H1 (cell line): ENCODE data around the gene ZNF613. TPM values are rescaled to one million over a fixed set of nuclear protein-coding genes. Genes with fewer than 3 reads are reported as not detected.

Experiments
- CTCF ChIA-PET: fragments of 300-600 bp; sonication (Branson Sonifier 250); formaldehyde crosslinking; loops from one replicate; lab custom pipeline; 2021; ENCODE audit not compliant: partially characterized antibody; lab: Charles Lee
- POLR2A ChIA-PET: fragments of 300-600 bp; sonication (Branson Sonifier 250); formaldehyde crosslinking; loops from one replicate; lab custom pipeline; 2021; ENCODE audit warnings: inconsistent platforms; ENCODE audit not compliant: partially characterized antibody; lab: Charles Lee
- DNase-seq, 2 experiments: peaks; one replicate each; pipeline versions ENCODE4 v3.0.0 to v3.0.0-alpha.2; 2010 to 2022; ENCODE audit warnings: low spot score in 2 of 2, low read depth in 1 of 2, mixed read lengths in 1 of 2
- FAIRE-seq: peaks from 2 replicates; lab custom pipeline; 2011; peaks lifted over from hg19 to GRCh38; lab: Jason Lieb, UNC
- H2AFZ ChIP-seq: 2 replicates; pipeline ENCODE4 v1.8.1; 2012; ENCODE audit warnings: low read length, inconsistent platforms
- H2AK5ac ChIP-seq: 2 replicates; pipeline ENCODE4 v1.6.1; 2013; ENCODE audit warnings: low read depth, low read length
- H2BK120ac ChIP-seq: replicated peaks from 2 replicates; pipeline ENCODE3; 2013; ENCODE audit warnings: low read depth, low read length, inconsistent platforms
- H2BK12ac ChIP-seq: 2 replicates; pipeline ENCODE4 v1.6.1; 2013; ENCODE audit warnings: low read depth, low read length
- H2BK15ac ChIP-seq: 2 replicates; pipeline ENCODE4 v1.6.1; 2013; ENCODE audit warnings: low read length
- H2BK20ac ChIP-seq: 2 replicates; pipeline ENCODE4 v1.6.1; 2013; ENCODE audit warnings: low read length
- H2BK5ac ChIP-seq: 2 replicates; pipeline ENCODE4 v1.6.1; 2013; ENCODE audit warnings: low read depth, low read length
- H3K14ac ChIP-seq: 2 replicates; pipeline ENCODE4 v1.6.1; 2013; ENCODE audit warnings: inconsistent platforms; ENCODE audit not compliant: insufficient read length
- H3K18ac ChIP-seq: 2 replicates; pipeline ENCODE4 v1.6.1; 2013; ENCODE audit warnings: low read length; ENCODE audit errors: extremely low read depth
- H3K23ac ChIP-seq: 2 replicates; pipeline ENCODE4 v1.6.1; 2013; ENCODE audit warnings: inconsistent platforms; ENCODE audit not compliant: insufficient read length
- H3K23me2 ChIP-seq: 2 replicates; pipeline ENCODE4 v1.6.1; 2013; ENCODE audit warnings: low read depth, low read length
- H3K27ac ChIP-seq: 2 replicates; pipeline ENCODE4 v1.6.1; 2011; ENCODE audit warnings: low read depth, low read length, inconsistent platforms
- H3K27me3 ChIP-seq, 4 experiments: replicated peaks in 1 of 4; 1 replicate in 1 of 4; 2 replicates in 3 of 4; pipeline versions ENCODE4 v1.6.1 to v1.8.1; 2011 to 2013; ENCODE audit warnings: low read length in 3 of 4, mild to moderate bottlenecking in 3 of 4, inconsistent platforms in 2 of 4, mixed read lengths in 2 of 4, moderate library complexity in 1 of 4; ENCODE audit not compliant: control insufficient read depth in 3 of 4, insufficient read depth in 3 of 4; ENCODE audit errors: extremely low read depth in 1 of 4
- H3K36me3 ChIP-seq, 4 experiments: 2 replicates each; pipeline versions ENCODE4 v1.6.1 to v1.8.1; 2011 to 2013; ENCODE audit warnings: mild to moderate bottlenecking in 4 of 4, low read length in 3 of 4, moderate library complexity in 2 of 4, control low read depth in 1 of 4, inconsistent platforms in 1 of 4; ENCODE audit not compliant: insufficient read depth in 4 of 4, control insufficient read depth in 2 of 4
- H3K4ac ChIP-seq: replicated peaks from 2 replicates; pipeline ENCODE3; 2013; ENCODE audit warnings: low read length, low read depth, mixed read lengths, inconsistent platforms; ENCODE audit not compliant: insufficient read length
- H3K4me1 ChIP-seq, 4 experiments: replicated peaks in 1 of 4; 1 replicate in 1 of 4; 2 replicates in 3 of 4; pipeline versions ENCODE4 v1.6.1 to v1.8.1; 2011 to 2013; ENCODE audit warnings: low read length in 3 of 4, inconsistent platforms in 2 of 4, mixed read lengths in 1 of 4; ENCODE audit not compliant: insufficient read depth in 4 of 4, control insufficient read depth in 3 of 4
- H3K4me2 ChIP-seq, 2 experiments: 2 replicates each; pipeline versions ENCODE4 v1.6.1 to v1.8.1; 2011 to 2013; ENCODE audit warnings: low read depth in 2 of 2, low read length in 2 of 2, control low read depth in 1 of 2, inconsistent platforms in 1 of 2, mild to moderate bottlenecking in 1 of 2; ENCODE audit not compliant: insufficient read depth in 1 of 2
- H3K4me3 ChIP-seq, 4 experiments: fragments of 200-600, 300-600 bp in 1 of 4; sonication (generic), shearing (Covaris generic), sonication (Bioruptor Twin) in 1 of 4; 2 replicates each; pipeline versions ENCODE4 v1.5.1 to v1.8.1; 2011 to 2016; ENCODE audit warnings: low read length in 4 of 4, low read depth in 3 of 4, control low read depth in 2 of 4, inconsistent platforms in 2 of 4, mild to moderate bottlenecking in 2 of 4, mixed read lengths in 1 of 4, moderate library complexity in 1 of 4; ENCODE audit not compliant: insufficient read depth in 2 of 4; ENCODE audit errors: extremely low read depth in 1 of 4
- H3K56ac ChIP-seq: replicated peaks from 2 replicates; pipeline ENCODE3; 2013; ENCODE audit warnings: low read depth, mild to moderate bottlenecking, mixed read lengths, low read length, inconsistent platforms; ENCODE audit not compliant: insufficient read length
- H3K79me1 ChIP-seq: 2 replicates; pipeline ENCODE4 v1.6.1; 2013; ENCODE audit warnings: low read depth, low read length, control low read depth
- H3K79me2 ChIP-seq, 2 experiments: 2 replicates each; pipeline versions ENCODE4 v1.6.1 to v1.8.1; 2012 to 2013; ENCODE audit warnings: low read length in 2 of 2, mild to moderate bottlenecking in 2 of 2, inconsistent platforms in 1 of 2; ENCODE audit not compliant: insufficient read depth in 2 of 2, control insufficient read depth in 1 of 2
- H3K9ac ChIP-seq, 4 experiments: replicated peaks in 1 of 4; 1 replicate in 1 of 4; 2 replicates in 3 of 4; pipeline versions ENCODE4 v1.6.1 to v1.8.1; 2011 to 2013; ENCODE audit warnings: low read depth in 3 of 4, low read length in 3 of 4, control low read depth in 2 of 4, mild to moderate bottlenecking in 2 of 4, moderate library complexity in 2 of 4, inconsistent platforms in 1 of 4; ENCODE audit errors: extremely low read depth in 1 of 4
- H3K9me3 ChIP-seq, 2 experiments: 2 replicates each; pipeline versions ENCODE4 v1.6.1 to v1.8.1; 2012 to 2013; ENCODE audit warnings: mild to moderate bottlenecking in 2 of 2, moderate library complexity in 2 of 2, control low read depth in 1 of 2, inconsistent platforms in 1 of 2, low read depth in 1 of 2, low read length in 1 of 2, mixed read lengths in 1 of 2; ENCODE audit not compliant: insufficient read depth in 2 of 2
- H4K20me1 ChIP-seq, 2 experiments: replicated peaks in 1 of 2; 2 replicates each; pipeline versions ENCODE3 to v1.8.1; 2011 to 2013; ENCODE audit warnings: inconsistent platforms in 2 of 2, low read length in 2 of 2, mild to moderate bottlenecking in 1 of 2; ENCODE audit not compliant: insufficient read depth in 2 of 2, control insufficient read depth in 1 of 2
- H4K5ac ChIP-seq: 2 replicates; pipeline ENCODE4 v1.6.1; 2013; ENCODE audit warnings: low read length, low read depth, mixed read lengths, inconsistent platforms; ENCODE audit not compliant: insufficient read length
- H4K8ac ChIP-seq: 2 replicates; pipeline ENCODE4 v1.8.0; 2013; ENCODE audit warnings: mild to moderate bottlenecking, moderate library complexity, low read length, inconsistent platforms; ENCODE audit not compliant: insufficient read depth; ENCODE audit errors: extremely low read depth
- H4K91ac ChIP-seq: replicated peaks from 2 replicates; pipeline ENCODE3; 2013; ENCODE audit warnings: low read length, mixed read lengths, inconsistent platforms; ENCODE audit not compliant: insufficient read length
- USF2 ChIP-seq: IDR thresholded peaks from 2 replicates; pipeline ENCODE4 v1.6.1; 2011; ENCODE audit warnings: low read length, improper control_type of control experiment
- WGBS, 2 experiments: shearing (Covaris generic) in 1 of 2; methylation state at CpG; one replicate each; pipeline versions ENCODE4 v1.1.6 to v1.1.7; 2013 to 2015; ENCODE audit warnings: low lambda C conversion rate in 2 of 2, mixed read lengths in 2 of 2, inconsistent platforms in 1 of 2, low coverage in 1 of 2, missing lambda C conversion rate in 1 of 2; ENCODE audit not compliant: insufficient replicate concordance in 2 of 2, insufficient coverage in 1 of 2, insufficient read length in 1 of 2; ENCODE audit errors: extremely low coverage in 1 of 2, missing lambda C conversion rate in 1 of 2; 5-methylcytosine and 5-hydroxymethylcytosine counted together
- polyA plus RNA-seq, 7 experiments: library from polyadenylated mRNA; depleted of rRNA in 3 of 7; stranded (reverse) in 5 of 7; unstranded in 2 of 7; fragments of >200 nt in 5 of 7; fragments of 200-250 nt in 2 of 7; gene quantifications; 1 replicate in 5 of 7; 2 replicates in 1 of 7; 4 replicates in 1 of 7; pipeline versions ENCODE4 v1.2.1 to v1.2.3, GENCODE V29; 2011 to 2013; ENCODE audit warnings: missing spikeins in 2 of 7, mixed read lengths in 2 of 7
- total RNA-seq: library from RNA; stranded (reverse); fragmentation: NEBNext Ultra II Directional; extraction: Animal tissue kit (Norgen Biotek cat#: 25700); gene quantifications from 2 replicates; pipeline ENCODE4 v1.2.1, GENCODE V29; 2021

ZNF613 gene
- total and polyA plus RNA-seq, 2 of the 8 experiments (the other 6 are each of a cell fraction or from before 2014, with no cell fraction given) = 4.7 to 14.2 TPM

- WGBS, 2 experiments = 89% methylated on average over 4 of the region's 4 CpGs; no CpG with 5 or more reads in 1 of the 2 experiments
- H3K4me2 ChIP-seq = no peak overlapping the region
- peaks cover 5 to 9% of the 10 kb centered on the region in 2 experiments; a peak in 2 of 4 replicates for H3K9me3 ChIP-seq
- no peaks in the 10 kb centered on the region for H3K79me1 ChIP-seq
- FAIRE-seq (no peak), DNase-seq (no peak)
- no peak overlapping the region for H3K9ac ChIP-seq
- CTCF ChIA-PET = no interaction called here
- no peak overlapping the region for H4K91ac ChIP-seq
- H4K20me1 ChIP-seq = no peaks in the 10 kb centered on the region
- no peak overlapping the region for H2BK5ac ChIP-seq
- H3K79me2 ChIP-seq = no peaks in the 10 kb centered on the region
- no peak overlapping the region for H3K23ac ChIP-seq
- H4K5ac ChIP-seq = no peak overlapping the region
- no peak overlapping the region for H4K8ac ChIP-seq
- no peaks in the 10 kb centered on the region for H3K27me3 ChIP-seq
- no peak overlapping the region for H2BK20ac ChIP-seq
- POLR2A ChIA-PET = interaction anchor here (0.6 to 0.7 kb wide), 2 partner anchors 50 to 90 kb away, joined by 3 to 4 read pairs; no protein-coding TSS in a partner anchor
- H3K23me2 ChIP-seq = no peaks in the 10 kb centered on the region
- H2BK120ac ChIP-seq = no peak overlapping the region
- TF ChIP-seq USF2 = no peak
- H2AK5ac ChIP-seq = no peak overlapping the region
- no peak overlapping the region for H3K27ac ChIP-seq
- no peak overlapping the region for H3K18ac ChIP-seq
- H3K4me1 ChIP-seq = no peaks in the 10 kb centered on the region
- no peak overlapping the region for H2AFZ ChIP-seq
- no peak overlapping the region for H2BK12ac ChIP-seq
- no peak overlapping the region for H3K56ac ChIP-seq
- peaks cover 1 to 11% (median 4%) of the 10 kb centered on the region in 4 experiments for H3K36me3 ChIP-seq
- H2BK15ac ChIP-seq = no peak overlapping the region
- H3K4ac ChIP-seq = no peak overlapping the region
- no peak overlapping the region for H3K4me3 ChIP-seq
- H3K14ac ChIP-seq = no peak overlapping the region
Observed at GRCh38 chr19:51959791-51960190, 32.5 kb downstream of the ZNF613 start.
